Measurements from ENCODE around the gene PTPRD.

- TF ChIP-seq CTCF (conservative IDR thresholded peaks at IDR 0.05; ENCODE audit: low read depth, low read length) (no peak), EZH2 (IDR thresholded peaks at IDR 0.05; ENCODE audit: borderline replicate concordance, low read depth, low read length, poor library complexity, severe bottlenecking) (no peak)
These were observed 2027.8 kb downstream of the PTPRD start for GRCh38 chr9:8585036-8585435.
